Stimulated activated CD8-positive, alpha-beta memory T cell treated with anti-CD3 and anti-CD28 coated beads, Interleukin-15, amount 100 ng/mL, for 48 hours (primary cell): ENCODE results near the gene MIS12.
A peak's percentile ranks its signal among the peaks of the same experiment; 100 is the strongest.

Experiments
- DNase-seq, 2 donors: peaks; one replicate each; pipeline ENCODE4 v3.0.0-alpha.2; 2020; ENCODE audit warnings: low read depth in 2 of 2

The MIS12 gene, protein sequence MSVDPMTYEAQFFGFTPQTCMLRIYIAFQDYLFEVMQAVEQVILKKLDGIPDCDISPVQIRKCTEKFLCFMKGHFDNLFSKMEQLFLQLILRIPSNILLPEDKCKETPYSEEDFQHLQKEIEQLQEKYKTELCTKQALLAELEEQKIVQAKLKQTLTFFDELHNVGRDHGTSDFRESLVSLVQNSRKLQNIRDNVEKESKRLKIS

DNA sequence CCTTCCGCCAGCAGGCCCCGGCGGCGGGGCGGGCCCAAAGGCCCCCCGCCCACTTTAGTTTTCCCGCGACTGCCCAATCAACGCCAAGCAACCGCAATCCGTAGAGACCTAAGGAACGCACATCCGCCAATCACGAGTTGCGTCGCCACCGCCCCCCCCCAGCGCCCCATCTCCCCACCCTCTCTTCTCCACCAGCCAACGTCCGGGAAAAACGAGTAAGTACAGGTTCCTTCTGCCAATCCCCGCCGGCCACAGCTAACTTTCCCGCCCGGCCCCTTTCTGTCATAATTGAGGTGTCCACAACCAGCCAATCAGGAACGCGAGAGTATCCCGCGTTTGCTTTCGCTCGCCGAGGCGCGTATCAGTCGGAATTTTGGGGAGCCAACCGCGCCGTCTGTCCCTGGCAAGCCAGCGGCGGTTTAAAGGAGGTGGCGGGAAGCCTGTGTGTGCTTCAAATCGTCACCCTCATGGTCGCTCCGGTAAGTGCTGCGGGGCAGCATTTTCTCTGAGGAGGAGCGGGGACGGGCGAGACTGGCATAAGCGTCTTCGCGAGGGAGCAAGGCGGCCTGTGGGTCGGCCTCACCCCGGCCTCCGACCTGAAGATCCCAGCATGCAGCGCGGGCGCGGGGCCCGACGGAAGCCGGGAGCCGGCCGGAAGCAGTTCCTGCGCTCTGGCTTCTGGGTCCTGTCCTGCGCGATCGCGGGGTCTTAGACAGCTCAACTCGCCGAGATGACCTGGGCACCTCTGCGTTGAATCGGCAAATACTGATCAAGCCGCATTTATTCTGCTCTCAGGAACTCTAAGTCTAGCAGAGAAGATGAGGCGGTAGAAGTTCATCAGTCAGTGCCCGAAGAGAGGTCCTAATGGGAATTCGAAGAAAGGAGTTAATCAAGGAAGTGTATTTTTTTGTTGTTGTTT lies at the start of gene MIS12:
Gene MIS12, plus strand, starts transcription at position 361 of the 919 bp plus-strand sequence. CDS start 2,297 bp downstream, outside the sequence.
- peak; percentile 94 to 97 for DNase-seq

DNA sequence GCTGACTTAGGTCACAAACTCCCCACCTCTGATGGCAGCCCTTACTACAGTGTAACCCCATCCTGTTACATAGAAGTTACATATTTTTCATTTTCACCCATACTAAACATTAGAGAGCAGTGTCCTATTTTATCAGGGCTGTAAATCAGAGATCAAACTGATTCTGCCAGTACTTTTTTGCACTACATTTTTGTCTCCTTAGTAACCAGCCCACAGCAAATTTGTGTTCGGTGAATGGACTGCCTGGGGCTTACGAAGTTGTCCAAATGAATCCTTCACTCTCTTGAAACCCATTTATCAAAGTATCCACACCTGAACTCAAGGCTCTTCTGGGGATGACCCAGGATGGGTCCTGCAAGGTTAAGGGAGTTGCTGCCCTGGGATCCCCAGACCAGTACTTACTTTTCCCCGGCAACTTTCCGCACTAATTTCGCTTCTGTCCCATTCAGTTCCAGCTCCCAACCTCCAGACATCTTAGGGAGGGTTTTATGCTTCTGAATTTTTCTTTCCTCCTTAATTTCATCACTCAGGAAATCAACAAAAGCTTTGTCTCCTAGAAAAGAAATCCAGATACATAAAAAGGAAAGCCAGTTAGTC lies 48.5 kb upstream of the MIS12 start:
- DNase-seq = no peak

DNA sequence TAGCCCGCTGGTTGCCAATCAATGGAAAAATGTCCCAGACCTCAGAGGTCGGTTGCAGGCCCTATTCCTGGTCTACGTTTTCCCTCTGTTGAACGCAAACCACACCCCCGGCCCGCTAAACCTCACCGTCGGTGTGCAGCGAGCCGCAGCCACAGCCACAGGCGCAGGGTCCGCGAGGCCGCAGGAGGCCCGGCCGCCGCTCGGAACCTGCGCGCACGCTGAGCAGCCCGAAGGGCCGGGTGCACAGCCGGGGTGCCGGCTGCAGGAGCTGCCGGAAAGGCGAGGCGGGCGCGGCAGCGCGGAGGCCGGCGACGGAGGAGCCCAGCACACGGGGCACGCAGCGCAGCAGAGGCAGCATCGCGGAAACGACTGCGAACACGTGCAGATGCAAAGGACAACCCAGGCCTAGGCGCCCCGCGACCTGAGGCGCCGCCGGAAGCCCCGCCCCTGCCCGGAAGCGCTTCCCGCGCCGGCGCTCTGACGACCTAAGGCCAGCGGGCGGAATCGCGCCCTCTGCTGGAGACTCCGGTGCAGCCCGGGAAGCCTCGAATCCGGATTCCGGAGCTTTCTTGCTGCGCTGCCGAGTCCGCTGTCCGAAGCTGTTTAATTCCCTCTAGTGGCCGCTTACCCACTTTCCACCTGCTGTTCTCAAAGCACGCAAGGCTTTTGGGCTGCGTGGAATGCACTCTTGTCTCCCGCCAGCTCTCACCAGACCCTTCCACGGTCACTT lies 47.5 kb upstream of the MIS12 start, which contains the start of gene C1QBP:
Gene C1QBP, minus strand, starts transcription at position 440 of the 730 bp plus-strand sequence. Its CDS starts 82 bp downstream, at position 358.
- DNase-seq = peak; percentile 86 to 87

DNA sequence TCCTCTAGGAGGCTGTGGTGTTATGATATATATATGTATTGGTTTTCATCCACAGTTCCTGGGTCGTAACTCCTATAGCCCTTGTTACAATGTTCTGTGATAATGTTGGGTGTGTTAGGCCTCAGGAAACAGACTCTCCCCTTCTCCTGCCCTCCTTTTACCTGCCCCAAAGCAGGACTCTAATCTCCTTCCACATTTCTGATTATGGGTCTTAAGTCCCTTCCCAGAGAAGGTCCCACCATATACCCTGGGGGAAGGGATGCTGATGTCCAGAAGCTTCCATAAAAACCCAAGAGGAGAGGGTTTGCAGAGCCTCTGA lies 47.0 kb upstream of the MIS12 start:
- DNase-seq = no peak

DNA sequence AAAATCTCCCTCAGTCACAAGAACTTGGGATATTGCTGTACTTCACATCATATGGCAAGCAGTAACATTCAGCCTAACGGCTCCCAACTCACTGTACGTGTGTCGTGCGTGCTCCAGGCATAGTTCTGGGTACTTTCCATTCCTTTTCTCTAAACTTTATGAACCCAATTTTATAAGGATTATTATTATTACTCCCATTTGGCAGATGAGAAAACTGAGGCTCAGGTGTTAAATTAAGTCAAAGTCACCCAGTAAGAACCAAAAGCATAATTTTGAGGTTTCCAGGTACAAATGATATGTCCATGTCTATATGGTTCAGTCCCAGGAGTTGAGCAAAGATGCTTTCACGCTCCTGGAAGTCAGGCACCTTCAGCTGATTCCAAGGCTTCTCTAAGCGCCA lies 42.6 kb upstream of the MIS12 start:
- DNase-seq = no peak

DNA sequence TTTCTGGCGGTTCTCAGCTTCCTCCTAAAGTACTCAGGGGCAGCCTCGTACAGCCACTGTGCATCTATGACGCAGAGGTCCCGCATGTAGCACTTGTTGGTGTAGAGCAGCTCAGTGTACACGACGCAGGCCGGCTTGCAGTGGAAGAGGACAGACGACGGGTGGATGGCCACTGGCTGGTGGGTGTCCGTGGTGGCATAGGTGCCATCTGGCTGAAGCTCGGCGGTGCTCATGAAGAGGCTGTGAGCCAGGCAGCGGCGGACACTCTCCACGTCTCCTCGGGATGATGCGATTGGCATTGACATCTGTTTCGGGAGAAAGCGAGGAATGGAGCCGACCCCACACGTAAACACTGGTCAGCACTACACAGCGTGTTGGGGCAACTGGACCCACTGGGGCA lies 42.2 kb upstream of the MIS12 start:
- DNase-seq = no peak

DNA sequence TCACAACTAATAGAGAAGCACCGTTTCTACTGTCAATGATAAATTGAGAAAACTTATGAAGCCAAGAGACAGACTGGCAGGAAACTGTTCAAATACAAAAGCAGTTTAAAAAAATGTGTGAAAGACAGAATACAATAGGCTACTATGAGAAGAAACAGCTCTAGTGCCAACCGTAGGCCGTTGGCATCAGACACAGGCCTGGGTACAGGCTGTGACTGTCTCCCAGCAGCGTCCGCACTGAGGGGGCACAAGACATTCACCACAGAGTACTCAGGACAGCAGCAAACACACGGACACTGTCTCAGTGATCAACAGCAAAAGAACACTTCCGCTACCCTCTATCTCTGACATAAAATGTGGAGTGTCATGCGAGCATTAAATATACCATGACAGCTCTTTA lies 39.6 kb upstream of the MIS12 start:
- DNase-seq = no peak

DNA sequence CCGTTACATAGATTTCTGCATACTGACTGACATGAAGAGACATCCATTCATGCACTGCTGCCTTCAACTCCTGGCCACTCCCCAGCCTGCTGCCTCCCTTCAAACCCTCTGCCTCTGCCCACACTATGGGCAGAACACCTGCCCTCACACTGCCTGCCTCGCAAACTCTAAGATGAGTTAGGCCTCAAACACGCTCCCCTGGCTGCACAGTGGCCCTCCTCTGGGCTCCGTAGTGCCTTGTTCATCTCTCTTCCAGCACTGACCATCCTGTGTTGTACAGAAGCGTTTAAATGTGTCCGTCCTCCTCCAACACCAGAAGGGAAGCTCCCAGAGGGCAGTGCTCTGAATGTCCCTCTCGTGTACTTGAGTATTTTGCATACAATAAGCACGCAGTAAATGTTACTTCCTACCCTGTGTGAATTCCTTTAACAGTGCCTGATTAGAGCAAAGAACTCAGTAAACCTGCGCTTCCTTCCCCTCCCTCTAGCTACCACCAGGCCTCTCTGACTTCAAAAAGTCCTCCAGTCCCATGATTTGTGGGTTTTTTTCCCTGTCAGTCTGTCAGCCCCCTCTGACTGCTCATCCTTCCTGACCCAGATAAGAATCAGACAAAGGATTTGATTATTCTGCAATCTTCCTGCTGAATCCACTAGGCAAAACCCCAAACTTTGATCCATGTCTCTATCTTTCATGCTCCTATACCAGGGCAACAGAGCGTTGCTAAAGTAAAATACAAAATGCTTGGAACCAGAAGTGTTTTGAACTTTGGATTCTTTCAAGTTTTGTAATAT lies 21.5 kb upstream of the MIS12 start:
- no peak for DNase-seq

DNA sequence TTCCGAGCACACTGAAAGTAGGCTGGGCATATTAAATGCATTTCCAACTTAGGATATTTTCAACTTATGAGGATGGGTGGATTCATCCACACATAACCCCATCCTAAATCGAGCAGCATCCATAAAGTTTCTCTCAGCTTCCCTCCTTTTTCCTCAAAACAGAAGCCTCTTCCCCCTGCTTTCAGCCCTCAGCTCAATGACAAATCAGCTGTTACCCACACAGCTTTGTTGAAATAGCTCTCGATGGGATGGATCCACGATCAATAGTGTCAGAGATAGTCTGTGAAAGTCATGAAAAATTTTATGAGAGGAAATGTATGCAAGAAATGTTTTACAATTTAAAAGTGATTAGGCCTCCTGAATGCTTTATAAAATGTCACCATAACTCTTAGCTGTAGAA lies 20.1 kb upstream of the MIS12 start:
- DNase-seq = no peak

DNA sequence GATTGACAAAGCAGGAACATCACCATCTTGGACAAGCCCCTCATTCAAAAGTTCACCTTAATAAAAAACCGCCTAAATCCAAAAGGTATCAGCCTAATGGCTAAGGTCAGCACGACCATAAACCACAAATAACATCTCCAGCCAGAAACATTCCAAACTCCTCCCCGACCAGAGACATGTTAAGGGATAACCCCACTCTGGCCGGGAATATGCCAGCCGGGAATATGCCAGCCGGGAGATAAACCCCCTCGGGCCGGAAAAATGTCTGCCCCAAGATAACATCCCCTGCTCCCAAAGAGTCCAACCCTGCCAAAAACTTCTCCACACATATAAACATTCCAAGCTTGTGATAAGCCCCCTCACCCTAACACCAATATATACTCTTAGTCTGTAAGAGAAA lies 18.9 kb upstream of the MIS12 start:
- no peak for DNase-seq

DNA sequence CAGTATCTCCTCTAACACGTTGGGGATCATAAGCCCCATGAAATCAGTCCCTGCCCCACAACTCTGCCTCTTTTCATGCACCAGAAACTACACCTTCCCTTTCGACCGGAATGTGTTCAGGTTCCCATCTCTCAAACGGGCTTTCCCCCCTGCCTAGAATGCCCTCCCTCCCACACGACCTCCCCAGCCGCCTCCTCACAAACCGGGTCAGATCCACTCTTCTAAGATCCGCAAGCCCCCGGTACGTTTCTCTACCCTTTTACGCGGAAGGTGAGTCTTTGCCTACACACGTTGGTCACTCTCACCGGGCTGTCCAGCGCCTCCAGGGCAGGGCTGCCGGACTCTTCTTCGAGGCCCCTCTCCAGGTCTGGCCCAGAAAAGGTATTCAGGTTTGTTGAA lies 18.3 kb upstream of the MIS12 start:
- no peak for DNase-seq

DNA sequence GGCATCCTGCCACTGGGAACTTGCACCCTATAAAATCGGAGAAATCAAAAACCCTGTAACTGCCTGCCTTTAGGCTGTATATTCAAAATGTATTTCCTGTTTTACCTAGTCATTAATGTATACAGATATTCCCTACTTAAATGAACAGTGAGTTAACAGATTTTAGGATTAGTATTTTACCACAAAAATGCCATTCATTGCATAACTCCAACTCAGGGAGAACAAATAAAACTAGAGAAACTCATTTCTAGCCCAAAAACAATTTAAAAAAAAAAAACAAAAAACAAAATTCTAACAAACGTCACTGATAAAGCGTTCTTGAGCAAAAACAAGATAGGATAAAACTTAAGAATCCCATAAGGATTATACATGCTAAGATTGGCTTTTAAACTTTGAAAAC lies 13.9 kb upstream of the MIS12 start:
- no peak for DNase-seq

DNA sequence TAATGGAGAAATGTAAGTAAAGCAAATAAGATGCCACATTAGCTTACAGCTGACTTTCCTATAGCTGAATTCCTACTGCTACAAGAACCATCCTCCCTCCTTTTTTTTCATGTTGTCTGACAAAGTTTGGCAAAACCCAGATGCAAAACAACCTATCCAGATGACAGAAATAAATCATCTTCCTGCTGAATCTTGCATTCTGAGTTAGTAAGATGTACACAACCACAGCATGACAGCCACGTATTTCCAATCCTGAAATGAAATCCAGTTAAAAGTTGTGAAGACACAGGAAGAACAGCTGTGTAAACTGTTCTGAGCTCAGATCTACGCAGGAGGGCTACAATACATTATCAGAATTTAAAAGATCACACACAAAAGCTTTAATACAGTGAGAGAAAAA lies 12.5 kb upstream of the MIS12 start:
- DNase-seq = no peak

DNA sequence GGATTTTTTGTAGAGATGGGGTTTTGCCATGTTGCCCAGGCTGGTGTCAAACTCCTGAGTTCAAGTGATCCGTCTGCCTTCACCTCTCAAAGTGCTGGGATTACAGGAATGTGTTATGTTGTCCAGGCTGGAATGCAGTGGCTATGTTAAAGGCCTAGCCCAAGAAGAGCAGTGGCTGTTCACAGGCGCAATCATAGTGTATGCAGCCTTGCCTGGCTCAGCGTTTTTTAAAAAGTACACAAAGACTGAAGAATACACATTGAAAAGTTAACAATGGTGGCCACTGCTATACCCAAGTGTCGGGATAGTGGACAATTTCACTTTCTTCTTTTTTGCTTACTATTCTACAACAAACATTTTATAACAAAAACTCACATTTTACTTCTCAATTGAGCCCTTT lies 7.4 kb upstream of the MIS12 start:
- DNase-seq = no peak

DNA sequence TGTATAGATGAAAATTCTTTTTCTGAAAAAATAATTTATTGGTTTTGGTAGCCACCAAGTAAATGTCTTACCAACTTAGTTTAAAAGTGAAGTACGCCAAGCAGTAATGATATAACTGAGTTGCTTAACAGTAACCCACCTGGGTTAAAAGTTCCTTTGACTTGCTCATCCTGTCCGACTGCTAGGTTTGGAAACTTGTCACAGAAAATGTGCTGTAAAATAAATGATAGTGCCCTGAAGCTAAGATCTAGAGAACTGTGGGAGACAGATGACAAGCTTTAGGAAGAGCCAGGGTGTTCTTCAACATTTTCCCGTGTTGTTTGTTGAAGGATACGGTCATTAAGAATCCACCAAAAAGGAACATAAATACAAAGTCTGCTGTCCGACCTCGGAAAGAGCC lies 5.4 kb upstream of the MIS12 start:
- no peak for DNase-seq

DNA sequence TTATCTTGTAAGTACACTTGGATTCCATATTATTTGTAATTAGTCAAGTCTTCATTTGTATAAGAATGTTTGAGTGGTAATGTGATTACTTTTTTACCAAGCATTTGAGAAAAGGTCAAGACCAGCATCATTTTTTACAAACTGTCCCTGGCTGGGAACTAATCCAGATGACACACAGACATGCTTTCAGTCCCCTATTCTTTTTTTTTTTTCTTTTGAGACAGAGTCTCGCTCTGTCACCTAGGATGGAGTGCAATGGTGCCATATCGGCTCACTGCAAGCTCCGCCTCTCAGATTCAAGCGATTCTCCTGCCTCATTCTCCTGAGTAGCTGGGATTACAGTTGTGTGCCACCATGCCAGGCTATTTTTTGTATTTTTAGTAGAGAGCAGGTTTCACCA lies 4.9 kb upstream of the MIS12 start:
- DNase-seq = no peak

DNA sequence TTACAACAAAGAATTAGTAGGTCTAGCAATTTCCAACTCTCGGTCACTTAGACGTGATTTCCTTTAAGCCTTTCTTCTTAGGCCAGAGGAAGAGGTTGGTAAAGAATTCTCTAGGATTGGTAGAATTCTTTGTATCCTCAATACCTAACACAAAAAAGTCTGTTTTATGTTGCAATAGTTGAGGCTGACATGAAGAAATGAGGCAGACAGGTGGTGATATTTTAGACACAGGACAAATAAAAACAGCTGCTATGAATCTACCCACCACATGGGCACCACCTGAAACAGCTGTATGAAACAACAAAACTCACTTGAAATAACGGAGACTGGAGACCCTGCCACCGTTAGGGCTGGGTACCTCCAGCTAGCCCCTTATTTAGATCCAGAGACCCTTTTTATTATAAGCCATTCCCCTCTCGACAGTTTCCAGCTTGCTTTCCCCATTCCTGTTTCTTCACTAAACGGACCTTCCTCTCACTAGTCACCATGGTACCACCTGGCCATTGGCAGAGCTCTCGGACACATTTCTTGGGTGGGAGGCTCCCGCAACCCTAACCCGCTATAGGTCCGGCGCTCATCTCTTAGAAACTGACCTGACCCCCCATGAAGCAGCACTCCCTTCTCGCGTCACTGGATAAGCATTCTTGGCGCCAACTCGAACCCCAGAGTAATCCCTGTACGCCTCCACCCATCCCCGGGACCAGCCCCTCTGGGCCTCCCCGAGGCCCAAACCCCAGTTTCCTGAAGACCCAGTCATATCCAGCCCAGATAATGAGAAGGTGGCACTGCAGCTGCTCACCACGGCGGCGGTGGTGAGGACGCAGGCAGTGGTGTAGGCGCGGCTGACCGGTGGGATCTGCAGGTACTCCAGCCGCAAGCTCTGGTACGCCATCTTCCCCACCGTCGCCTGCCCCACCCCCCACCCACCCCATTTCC lies 828 bp upstream of the MIS12 start, which contains the start of gene DERL2:
Gene DERL2, minus strand, starts transcription at position 909 of the 936 bp plus-strand sequence. Its CDS starts 17 bp downstream, at position 892.
- no peak for DNase-seq

DNA sequence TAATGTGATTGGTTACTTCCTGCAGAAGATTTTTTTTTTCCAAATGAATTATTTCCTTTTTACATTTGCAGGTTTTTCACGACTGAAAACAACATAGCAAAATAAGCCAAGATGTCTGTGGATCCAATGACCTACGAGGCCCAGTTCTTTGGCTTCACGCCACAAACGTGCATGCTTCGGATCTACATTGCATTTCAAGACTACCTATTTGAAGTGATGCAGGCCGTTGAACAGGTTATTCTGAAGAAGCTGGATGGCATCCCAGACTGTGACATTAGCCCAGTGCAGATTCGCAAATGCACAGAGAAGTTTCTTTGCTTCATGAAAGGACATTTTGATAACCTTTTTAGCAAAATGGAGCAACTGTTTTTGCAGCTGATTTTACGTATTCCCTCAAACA lies 2.4 kb downstream of the MIS12 start:
- no peak for DNase-seq

DNA sequence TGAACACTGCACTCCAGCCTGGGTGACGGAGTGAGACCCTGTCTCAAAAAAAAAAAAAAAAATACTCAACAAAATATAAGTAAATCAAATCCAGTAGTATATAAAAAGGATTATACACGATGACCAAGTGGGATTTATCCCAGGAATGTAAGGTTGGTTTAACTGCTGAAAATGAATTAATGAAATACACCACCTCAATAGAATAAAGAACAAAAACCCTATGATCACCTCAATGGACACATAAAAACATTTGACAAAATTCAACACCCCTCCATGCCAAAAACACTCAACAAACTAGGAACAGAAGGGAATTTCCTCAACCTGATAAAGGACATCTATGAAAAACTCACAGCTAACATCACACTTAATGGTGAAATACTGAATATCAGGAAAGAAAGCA lies 6.6 kb downstream of the MIS12 start:
- DNase-seq = no peak
